ENCODE data around the gene ATP8A1. TPM values are rescaled to one million over a fixed set of nuclear protein-coding genes. Genes with fewer than 3 reads are reported as not detected.

Gene ATP8A1
- polyA plus RNA-seq, 1 experiment, result 0.20 TPM

DNA sequence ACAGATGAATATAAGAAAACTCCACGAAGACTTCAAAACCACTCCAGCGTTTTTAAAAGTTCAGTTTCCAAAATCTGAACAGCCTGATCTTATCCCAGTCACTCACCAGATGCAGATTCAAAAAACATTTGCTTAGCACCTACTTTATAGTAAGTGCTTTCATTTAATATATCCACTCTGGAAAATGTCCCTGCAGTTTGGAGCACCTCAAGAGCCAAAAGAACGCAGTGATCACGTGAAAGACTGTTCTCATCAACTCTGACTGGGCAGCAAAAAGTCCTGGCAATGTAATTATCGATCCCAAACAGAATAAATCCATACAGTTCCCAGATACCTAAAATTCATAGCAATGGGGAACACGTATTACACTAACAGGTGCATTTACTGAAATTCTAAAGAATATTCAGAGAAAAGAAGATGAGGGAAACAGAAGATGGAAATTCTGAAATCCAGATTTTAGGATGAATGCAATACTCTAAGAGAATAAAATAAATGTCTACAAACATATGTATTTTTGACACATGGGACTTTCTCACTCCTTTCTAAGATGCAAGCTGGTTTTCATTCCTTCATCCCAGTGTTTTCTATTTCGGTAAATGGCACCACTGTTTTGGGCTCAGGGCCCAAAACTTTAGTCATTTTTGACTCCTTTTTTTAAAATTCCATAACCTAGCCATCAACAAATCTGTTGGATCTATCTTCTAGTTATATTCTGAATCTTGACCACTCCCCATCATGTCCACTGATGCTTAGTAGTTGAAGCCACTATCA, 13.9 kb downstream of the ATP8A1 start:
- no peak for DNase-seq (ENCODE audit: low read depth, low spot score)
- Histone ChIP-seq H3K4me3 (ENCODE audit: low read depth, low read length) (no peak overlapping the region), H3K27ac (ENCODE audit: low read depth, low read length) (no peak overlapping the region), H3K27me3 (ENCODE audit: control insufficient read depth, insufficient read depth, low read length) (no peaks in the 10 kb centered on the region), H3K9me3 (ENCODE audit: control insufficient read depth, insufficient read depth, low read length) (no peaks in the 10 kb centered on the region)
- TF ChIP-seq, protein P1, sequence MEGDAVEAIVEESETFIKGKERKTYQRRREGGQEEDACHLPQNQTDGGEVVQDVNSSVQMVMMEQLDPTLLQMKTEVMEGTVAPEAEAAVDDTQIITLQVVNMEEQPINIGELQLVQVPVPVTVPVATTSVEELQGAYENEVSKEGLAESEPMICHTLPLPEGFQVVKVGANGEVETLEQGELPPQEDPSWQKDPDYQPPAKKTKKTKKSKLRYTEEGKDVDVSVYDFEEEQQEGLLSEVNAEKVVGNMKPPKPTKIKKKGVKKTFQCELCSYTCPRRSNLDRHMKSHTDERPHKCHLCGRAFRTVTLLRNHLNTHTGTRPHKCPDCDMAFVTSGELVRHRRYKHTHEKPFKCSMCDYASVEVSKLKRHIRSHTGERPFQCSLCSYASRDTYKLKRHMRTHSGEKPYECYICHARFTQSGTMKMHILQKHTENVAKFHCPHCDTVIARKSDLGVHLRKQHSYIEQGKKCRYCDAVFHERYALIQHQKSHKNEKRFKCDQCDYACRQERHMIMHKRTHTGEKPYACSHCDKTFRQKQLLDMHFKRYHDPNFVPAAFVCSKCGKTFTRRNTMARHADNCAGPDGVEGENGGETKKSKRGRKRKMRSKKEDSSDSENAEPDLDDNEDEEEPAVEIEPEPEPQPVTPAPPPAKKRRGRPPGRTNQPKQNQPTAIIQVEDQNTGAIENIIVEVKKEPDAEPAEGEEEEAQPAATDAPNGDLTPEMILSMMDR (IDR thresholded peaks at IDR 0.05; ENCODE audit: low read depth, low read length), result no peak
- CTCF ChIA-PET, result no interaction called here
- POLR2A ChIA-PET, result no interaction called here

DNA sequence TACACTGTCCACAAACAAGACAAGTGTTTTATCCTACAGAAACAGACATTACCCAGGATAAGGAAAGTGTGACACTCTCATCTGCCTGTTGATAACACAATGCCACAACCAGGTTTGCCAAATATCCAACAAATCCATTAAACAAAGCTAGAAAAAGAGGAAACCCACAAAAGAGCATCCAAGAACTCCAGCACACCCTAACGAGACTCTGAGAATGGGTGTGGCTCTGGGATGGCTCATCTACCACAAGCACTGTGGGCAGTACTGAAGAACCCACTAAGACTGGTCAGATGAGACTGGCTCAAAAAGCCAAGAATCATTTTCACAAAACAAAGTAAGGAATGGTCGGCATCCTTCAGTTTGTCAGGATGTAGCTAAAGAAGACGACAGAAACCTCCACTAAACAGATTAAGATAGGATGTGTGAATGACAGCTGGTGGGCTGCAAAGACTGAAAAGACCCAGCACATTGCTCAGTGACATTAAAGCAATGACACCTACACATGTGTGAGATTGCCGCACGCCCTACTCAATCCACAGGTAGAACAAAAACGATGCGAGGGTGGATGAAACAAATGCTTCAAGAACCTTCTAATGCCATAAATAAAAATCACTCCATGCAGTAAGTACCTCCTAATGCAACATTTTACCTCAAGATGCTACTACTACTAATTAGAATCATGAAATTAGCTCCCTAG, 14.7 kb downstream of the ATP8A1 start:
- TF ChIP-seq, protein P1 (IDR thresholded peaks at IDR 0.05; ENCODE audit: low read depth, low read length), result no peak
- ChIA-PET CTCF (no interaction called here), POLR2A (no interaction called here)
- Histone ChIP-seq H3K27ac (ENCODE audit: low read depth, low read length) (no peak overlapping the region), H3K9me3 (ENCODE audit: control insufficient read depth, insufficient read depth, low read length) (no peaks in the 10 kb centered on the region), H3K27me3 (ENCODE audit: control insufficient read depth, insufficient read depth, low read length) (no peaks in the 10 kb centered on the region), H3K4me3 (ENCODE audit: low read depth, low read length) (no peak overlapping the region)
- no peak for DNase-seq (ENCODE audit: low read depth, low spot score)

GRCh38 chr4:42641656-42642055, 15.2 kb downstream of the ATP8A1 start:
- no peak overlapping the region for H3K27ac ChIP-seq (ENCODE audit: low read depth, low read length)
- H3K9me3 ChIP-seq (ENCODE audit: control insufficient read depth, insufficient read depth, low read length), result no peaks in the 10 kb centered on the region
- ChIA-PET CTCF (no interaction called here), POLR2A (no interaction called here)
- TF ChIP-seq, protein P1 (IDR thresholded peaks at IDR 0.05; ENCODE audit: low read depth, low read length), result no peak
- no peak overlapping the region for H3K4me3 ChIP-seq (ENCODE audit: low read depth, low read length)
- DNase-seq (ENCODE audit: low read depth, low spot score), result no peak
- no peaks in the 10 kb centered on the region for H3K27me3 ChIP-seq (ENCODE audit: control insufficient read depth, insufficient read depth, low read length)

DNA sequence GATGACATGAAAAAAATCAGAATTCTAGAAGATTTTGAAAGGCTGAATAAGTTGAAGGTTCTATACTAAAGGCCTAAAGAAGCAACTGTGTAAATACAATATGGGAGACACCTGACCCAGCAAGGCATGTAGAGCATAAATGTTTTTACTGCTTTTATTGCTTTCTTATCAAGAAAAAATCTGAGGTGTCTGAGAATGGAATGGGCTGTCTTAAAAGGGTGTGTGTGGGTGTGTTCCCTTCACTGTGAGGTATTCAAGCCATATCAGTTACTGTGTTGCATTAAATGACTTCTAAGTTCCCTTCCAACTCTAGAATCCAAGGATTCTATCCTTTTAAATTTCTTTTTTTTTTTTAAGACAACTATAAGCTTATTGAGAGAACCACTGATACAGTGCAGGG, 15.7 kb downstream of the ATP8A1 start:
- POLR2A ChIA-PET, result no interaction called here

GRCh38 chr4:42640613-42641012, 16.3 kb downstream of the ATP8A1 start:
- no peak for DNase-seq (ENCODE audit: low read depth, low spot score)
- no peak overlapping the region for H3K27ac ChIP-seq (ENCODE audit: low read depth, low read length)
- TF ChIP-seq, protein P1 (IDR thresholded peaks at IDR 0.05; ENCODE audit: low read depth, low read length), result no peak
- ChIA-PET CTCF (no interaction called here), POLR2A (no interaction called here)
- no peak overlapping the region for H3K4me3 ChIP-seq (ENCODE audit: low read depth, low read length)
- no peaks in the 10 kb centered on the region for H3K9me3 ChIP-seq (ENCODE audit: control insufficient read depth, insufficient read depth, low read length)
- no peaks in the 10 kb centered on the region for H3K27me3 ChIP-seq (ENCODE audit: control insufficient read depth, insufficient read depth, low read length)

More for the DNA sequence above, 15.7 kb downstream of the ATP8A1 start:
- Histone ChIP-seq H3K4me3 (ENCODE audit: low read depth, low read length) (no peak overlapping the region), H3K27me3 (ENCODE audit: control insufficient read depth, insufficient read depth, low read length) (no peaks in the 10 kb centered on the region), H3K27ac (ENCODE audit: low read depth, low read length) (no peak overlapping the region), H3K9me3 (ENCODE audit: control insufficient read depth, insufficient read depth, low read length) (no peaks in the 10 kb centered on the region)
- no peak for DNase-seq (ENCODE audit: low read depth, low spot score)
- TF ChIP-seq, protein P1 (IDR thresholded peaks at IDR 0.05; ENCODE audit: low read depth, low read length), result no peak
- CTCF ChIA-PET, result no interaction called here

Measured in AG04450 (cell line).